HG03135 (cell line): ENCODE results near the gene MBNL1.

Source experiments
- ATAC-seq: cut with Tn5 transposase; IDR thresholded peaks from one replicate; pipeline ENCODE4 v1.9.1; 2021; ENCODE audit warnings: mild to moderate bottlenecking, moderate library complexity; ENCODE audit not compliant: unreplicated experiment

The MBNL1 gene

GRCh38 chr3:152251916-152252315, 16.8 kb upstream of the MBNL1 start:
- ATAC-seq = no peak

GRCh38 chr3:152252755-152253154, 16.0 kb upstream of the MBNL1 start:
- ATAC-seq = no peak

- ATAC-seq = no peak
Observed at GRCh38 chr3:152253514-152253913, 15.2 kb upstream of the MBNL1 start.

GRCh38 chr3:152254041-152254440, 14.7 kb upstream of the MBNL1 start:
- no peak for ATAC-seq

GRCh38 chr3:152255290-152255689, 13.4 kb upstream of the MBNL1 start:
- ATAC-seq = no peak

GRCh38 chr3:152256851-152257562, 11.7 kb upstream of the MBNL1 start:
- peak; percentile 17 for ATAC-seq

GRCh38 chr3:152257563-152258035, 11.1 kb upstream of the MBNL1 start:
- ATAC-seq = peak; percentile 77

- peak; percentile 53 for ATAC-seq
Observed at GRCh38 chr3:152258448-152259393, 10.0 kb upstream of the MBNL1 start.

- ATAC-seq = no peak
Observed at GRCh38 chr3:152259468-152259867, 9.3 kb upstream of the MBNL1 start.

- ATAC-seq = no peak
Observed at GRCh38 chr3:152260026-152260425, 8.7 kb upstream of the MBNL1 start.

- no peak for ATAC-seq
Observed at GRCh38 chr3:152260529-152260928, 8.2 kb upstream of the MBNL1 start.

GRCh38 chr3:152261329-152261728, 7.4 kb upstream of the MBNL1 start:
- ATAC-seq = no peak

- ATAC-seq = no peak
Observed at GRCh38 chr3:152263711-152264110, 5.0 kb upstream of the MBNL1 start.

- ATAC-seq = no peak
Observed at GRCh38 chr3:152264378-152264777, 4.4 kb upstream of the MBNL1 start.

GRCh38 chr3:152266221-152266995, 2.3 kb upstream of the MBNL1 start:
- ATAC-seq = no peak

GRCh38 chr3:152267831-152268554, 736 bp upstream of the MBNL1 start:
- no peak for ATAC-seq

- peak; percentile 65 for ATAC-seq
Observed at GRCh38 chr3:152269056-152269830, 514 bp downstream of the MBNL1 start.

- ATAC-seq = no peak
Observed at GRCh38 chr3:152269831-152270734, 1.4 kb downstream of the MBNL1 start.

GRCh38 chr3:152270937-152271336, 2.2 kb downstream of the MBNL1 start:
- no peak for ATAC-seq
